ENCODE data around the gene PMM2.

DNA sequence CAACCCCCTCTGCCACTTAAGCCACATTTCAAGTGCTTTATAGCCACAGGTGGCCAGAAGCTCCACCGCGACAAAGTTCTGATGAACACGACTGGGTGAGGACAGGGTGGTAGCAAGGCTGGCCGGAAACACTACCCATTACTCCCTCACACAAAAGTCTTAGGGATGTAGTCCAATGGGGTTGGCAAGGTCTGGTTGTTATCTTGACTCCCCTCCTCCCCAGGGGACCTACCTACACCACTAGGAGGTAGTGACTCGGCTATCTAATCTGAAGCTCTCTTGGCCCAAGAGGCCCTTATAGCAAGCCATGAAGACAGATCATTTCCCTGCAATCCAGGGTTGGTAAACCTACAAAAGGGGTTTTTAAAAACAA lies 92.9 kb downstream of the PMM2 start:
- TF ChIP-seq EP300 (IDR thresholded peaks at IDR 0.05) (no peak), POLR2A (IDR thresholded peaks at IDR 0.05) (no peak)
- TF ChIP-seq, protein P1, sequence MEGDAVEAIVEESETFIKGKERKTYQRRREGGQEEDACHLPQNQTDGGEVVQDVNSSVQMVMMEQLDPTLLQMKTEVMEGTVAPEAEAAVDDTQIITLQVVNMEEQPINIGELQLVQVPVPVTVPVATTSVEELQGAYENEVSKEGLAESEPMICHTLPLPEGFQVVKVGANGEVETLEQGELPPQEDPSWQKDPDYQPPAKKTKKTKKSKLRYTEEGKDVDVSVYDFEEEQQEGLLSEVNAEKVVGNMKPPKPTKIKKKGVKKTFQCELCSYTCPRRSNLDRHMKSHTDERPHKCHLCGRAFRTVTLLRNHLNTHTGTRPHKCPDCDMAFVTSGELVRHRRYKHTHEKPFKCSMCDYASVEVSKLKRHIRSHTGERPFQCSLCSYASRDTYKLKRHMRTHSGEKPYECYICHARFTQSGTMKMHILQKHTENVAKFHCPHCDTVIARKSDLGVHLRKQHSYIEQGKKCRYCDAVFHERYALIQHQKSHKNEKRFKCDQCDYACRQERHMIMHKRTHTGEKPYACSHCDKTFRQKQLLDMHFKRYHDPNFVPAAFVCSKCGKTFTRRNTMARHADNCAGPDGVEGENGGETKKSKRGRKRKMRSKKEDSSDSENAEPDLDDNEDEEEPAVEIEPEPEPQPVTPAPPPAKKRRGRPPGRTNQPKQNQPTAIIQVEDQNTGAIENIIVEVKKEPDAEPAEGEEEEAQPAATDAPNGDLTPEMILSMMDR (IDR thresholded peaks at IDR 0.05): no peak

All from gastroesophageal sphincter (tissue), 3 donors.